HCT116 (cell line): ENCODE results near the gene CRK. TPM values are rescaled to one million over a fixed set of nuclear protein-coding genes. Genes with fewer than 3 reads are reported as not detected.
"Not testable (repeated sequence)": the region's sequence is repeated elsewhere in the genome, so short reads cannot be mapped to it uniquely, and the experiment has no call there.

ENCODE experiments used
- ATAC-seq: fragments of 200-7000 bp; cut with Tn5 transposase; 2 replicates; pipeline ENCODE4 v1.9.1; 2020; ENCODE audit warnings: mild to moderate bottlenecking, moderate library complexity
- BruUV-seq: library from RNA; stranded (reverse); fragments of 400-500 nt; replicated peaks from 2 replicates; lab custom pipeline; 2021; lab: Mats Ljungman, UMichigan
- CTCF ChIA-PET: fragments of 300-600 bp; sonication (Branson Sonifier 250); formaldehyde crosslinking; loops from one replicate; lab custom pipeline; 2021; ENCODE audit warnings: antibody characterized with exemption; lab: Charles Lee
- POLR2A ChIA-PET: fragments of 300-600, 350-600 bp; sonication (Branson Sonifier 250); formaldehyde crosslinking; loops from one replicate; lab custom pipeline; 2021; ENCODE audit warnings: antibody characterized with exemption; lab: Charles Lee
- RAD21 ChIA-PET, 2 experiments: fragments of 300-600 bp; sonication (Branson Sonifier 250); formaldehyde crosslinking; loops; one replicate each; lab custom pipeline; 2023; ENCODE audit warnings: low total read pairs in 2 of 2; ENCODE audit not compliant: uncharacterized antibody in 2 of 2, unreplicated experiment in 2 of 2, low non-redundant PET in 1 of 2; lab: Charles Lee
- DNase-seq: peaks from one replicate; pipeline ENCODE4 v3.0.0-alpha.2; 2010; ENCODE audit warnings: low read depth, low spot score
- H2AFZ ChIP-seq: fragments of 200-600 bp; shearing (Covaris generic), sonication (generic); 2 replicates; pipeline ENCODE4 v1.6.1; 2017; ENCODE audit warnings: low read depth, mixed run types, mixed read lengths, antibody characterized with exemption, low read length; ENCODE audit not compliant: poor library complexity, severe bottlenecking
- H3K27ac ChIP-seq: 2 replicates; pipeline ENCODE4 v1.5.1; 2012; ENCODE audit warnings: low read depth, low read length
- H3K27me3 ChIP-seq: fragments of 200-600 bp; sonication (generic); 2 replicates; pipeline ENCODE4 v1.6.1; 2016; ENCODE audit warnings: mixed run types, low read length, mixed read lengths; ENCODE audit not compliant: insufficient read depth
- H3K36me3 ChIP-seq, 2 experiments: fragments of 200-500 bp in 1 of 2; fragments of 200-600 bp in 1 of 2; sonication (Bioruptor generic) in 1 of 2; sonication (generic) in 1 of 2; 2 replicates each; pipeline versions ENCODE4 v1.5.1 to v1.6.1; 2014 to 2016; ENCODE audit warnings: low read length in 2 of 2, inconsistent platforms in 1 of 2, mixed read lengths in 1 of 2, mixed run types in 1 of 2; ENCODE audit not compliant: insufficient read depth in 2 of 2, control insufficient read depth in 1 of 2
- H3K4me1 ChIP-seq, 2 experiments: fragments of 200-600 bp in 1 of 2; sonication (generic) in 1 of 2; 2 replicates each; pipeline versions ENCODE4 v1.5.1 to v1.6.1; 2012 to 2017; ENCODE audit warnings: low read length in 2 of 2, inconsistent platforms in 1 of 2, mild to moderate bottlenecking in 1 of 2, mixed read lengths in 1 of 2, mixed run types in 1 of 2, moderate library complexity in 1 of 2; ENCODE audit not compliant: insufficient read depth in 2 of 2, control insufficient read depth in 1 of 2
- H3K4me2 ChIP-seq: fragments of 200-600 bp; sonication (generic); 2 replicates; pipeline ENCODE4 v1.6.1; 2017; ENCODE audit warnings: mixed run types, low read length, mixed read lengths
- H3K4me3 ChIP-seq, 2 experiments: fragments of 200-600 bp in 1 of 2; sonication (generic) in 1 of 2; replicated peaks in 1 of 2; 2 replicates each; pipeline ENCODE4 v1.5.1; 2011 to 2016; ENCODE audit warnings: low read length in 2 of 2, control low read depth in 1 of 2, low read depth in 1 of 2, mild to moderate bottlenecking in 1 of 2, mixed read lengths in 1 of 2, mixed run types in 1 of 2
- H3K79me2 ChIP-seq: fragments of 200-600 bp; sonication (generic); 2 replicates; pipeline ENCODE4 v1.6.1; 2017; ENCODE audit warnings: mild to moderate bottlenecking, mixed run types, low read length, moderate library complexity, mixed read lengths; ENCODE audit not compliant: insufficient read depth
- H3K9ac ChIP-seq: fragments of 200-600 bp; sonication (generic); 2 replicates; pipeline ENCODE4 v1.6.1; 2016; ENCODE audit warnings: low read length, mixed read lengths
- H3K9me2 ChIP-seq: fragments of 200-600 bp; sonication (generic), shearing (Covaris generic); 2 replicates; pipeline ENCODE4 v1.6.1; 2017; ENCODE audit warnings: mixed run types, mild to moderate bottlenecking, moderate library complexity; ENCODE audit not compliant: insufficient read depth
- H3K9me3 ChIP-seq, 2 experiments: fragments of 200-500 bp in 1 of 2; fragments of 200-600 bp in 1 of 2; sonication (Bioruptor generic) in 1 of 2; sonication (generic) in 1 of 2; 2 replicates each; pipeline ENCODE4 v1.6.1; 2014 to 2017; ENCODE audit warnings: low read length in 2 of 2, mixed read lengths in 2 of 2, inconsistent platforms in 1 of 2, low read depth in 1 of 2, mild to moderate bottlenecking in 1 of 2, mixed run types in 1 of 2, moderate library complexity in 1 of 2; ENCODE audit not compliant: control insufficient read depth in 1 of 2, insufficient read depth in 1 of 2
- H4K20me1 ChIP-seq: fragments of 200-600 bp; sonication (generic), shearing (Covaris generic); 2 replicates; pipeline ENCODE4 v1.6.1; 2017; ENCODE audit warnings: mixed run types, mild to moderate bottlenecking, moderate library complexity; ENCODE audit not compliant: insufficient read depth
- EGR1 ChIP-seq: IDR thresholded peaks from 2 replicates; pipeline ENCODE4 v1.6.1; 2012; ENCODE audit warnings: low read depth
- ELF1 ChIP-seq: IDR thresholded peaks from 2 replicates; pipeline ENCODE4 v1.6.1; 2012; ENCODE audit warnings: low read depth, borderline replicate concordance
- JUND ChIP-seq: IDR thresholded peaks from 2 replicates; pipeline ENCODE4 v1.6.1; 2012
- intact Hi-C: fragments of 100-400 bp; cut with micrococcal nuclease; formaldehyde crosslinking; loops from 2 replicates; pipeline ENCODE4 v1.10.0; 2022
- total RNA-seq: library from RNA; stranded (reverse); gene quantifications from one replicate; pipeline ENCODE4 v1.2.1, GENCODE V29; 2021; ENCODE audit not compliant: unreplicated experiment
- TF ChIP-seq, protein P1 (sequence below): IDR thresholded peaks from 2 replicates; pipeline ENCODE4 v1.6.1; 2012

Gene CRK
- total RNA-seq, 1 experiment from 2014 or later = 55.5 TPM

DNA sequence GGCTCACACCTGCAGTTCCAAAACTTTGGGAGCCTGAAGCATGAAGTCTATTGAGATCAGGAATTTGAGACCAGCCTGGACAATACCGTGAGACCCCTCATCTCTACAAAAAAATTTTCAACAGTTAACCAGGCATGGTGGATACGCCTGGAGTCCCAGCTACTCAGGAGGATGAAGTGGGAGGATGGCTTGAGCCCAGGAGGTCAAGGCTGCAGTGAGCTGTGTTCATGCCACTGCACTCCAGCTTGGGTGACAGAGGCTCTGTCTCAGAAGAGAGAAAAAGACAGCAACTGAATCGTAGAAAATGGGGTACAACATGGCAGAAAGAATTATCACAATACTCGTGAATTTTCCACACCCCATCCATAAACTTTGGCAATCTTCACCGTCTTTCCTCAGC, 3.2 kb downstream of the CRK start:
- intact Hi-C loops = no loop called here

DNA sequence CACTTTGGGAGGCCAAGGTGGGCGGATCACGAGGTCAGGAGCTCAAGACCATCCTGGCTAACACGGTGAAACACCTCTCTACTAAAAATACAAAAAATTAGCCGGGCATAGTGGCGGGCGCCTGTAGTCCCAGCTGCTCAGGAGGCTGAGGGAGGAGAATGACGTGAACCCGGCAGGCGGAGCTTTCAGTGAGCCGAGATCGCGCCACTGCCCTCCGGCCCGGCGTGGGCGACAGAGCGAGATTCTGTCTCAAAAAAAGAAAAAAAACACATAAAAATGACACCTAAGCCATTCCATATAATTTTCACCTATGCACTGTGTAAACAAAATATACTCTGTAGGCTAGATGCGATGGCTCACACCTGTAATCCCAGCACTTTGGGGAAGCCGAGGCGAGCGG, 5.8 kb downstream of the CRK start:
- H3K4me1 ChIP-seq, RAD21 ChIA-PET, H3K27ac ChIP-seq, H3K9ac ChIP-seq, intact Hi-C loops, H3K4me2 ChIP-seq, CTCF ChIA-PET, POLR2A ChIA-PET, H3K27me3 ChIP-seq, H3K9me2 ChIP-seq, H3K9me3 ChIP-seq, ATAC-seq, H2AFZ ChIP-seq, BruUV-seq, H3K4me3 ChIP-seq, DNase-seq: not testable (repeated sequence)
- peaks cover 100% of the 10 kb centered on the region for H3K79me2 ChIP-seq
- H4K20me1 ChIP-seq = peaks cover 16% of the 10 kb centered on the region; the same call in 1 of the 2 replicates
- H3K36me3 ChIP-seq = peaks cover 9 to 29% of the 10 kb centered on the region in 2 experiments; a peak in 2 of 4 replicates

More for the DNA sequence above, 3.2 kb downstream of the CRK start:
- ChIA-PET RAD21 (interaction anchor here in 1 of 2 experiments (1.5 kb wide), 1 partner anchor 35 kb away, joined by 3 read pairs; no protein-coding TSS in a partner anchor), POLR2A (interaction anchor here (2.4 kb wide), 1 partner anchor 10 kb away, joined by 9 read pairs; no protein-coding TSS in a partner anchor), CTCF (no interaction called here)
- TF ChIP-seq, protein P1, sequence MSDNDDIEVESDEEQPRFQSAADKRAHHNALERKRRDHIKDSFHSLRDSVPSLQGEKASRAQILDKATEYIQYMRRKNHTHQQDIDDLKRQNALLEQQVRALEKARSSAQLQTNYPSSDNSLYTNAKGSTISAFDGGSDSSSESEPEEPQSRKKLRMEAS = no peak
- TF ChIP-seq EGR1 (no peak), ELF1 (no peak), JUND (no peak)
- no peak overlapping the region for H3K27ac ChIP-seq
- BruUV-seq = no TSS peak
- H3K4me1 ChIP-seq = peaks cover 12 to 23% of the 10 kb centered on the region in 2 experiments; a peak in 3 of 4 replicates
- no peaks in the 10 kb centered on the region for H3K9me2 ChIP-seq
- no peak overlapping the region for H2AFZ ChIP-seq
- H3K36me3 ChIP-seq = peaks cover 9 to 27% of the 10 kb centered on the region in 2 experiments; a peak in 2 of 4 replicates
- no peak overlapping the region for H3K4me2 ChIP-seq
- H3K4me3 ChIP-seq = no peak overlapping the region
- H3K27me3 ChIP-seq = no peaks in the 10 kb centered on the region
- H3K79me2 ChIP-seq = peaks cover 81% of the 10 kb centered on the region
- H4K20me1 ChIP-seq = peaks cover 16% of the 10 kb centered on the region; the same call in 1 of the 2 replicates
- H3K9ac ChIP-seq = no peak overlapping the region
- no peaks in the 10 kb centered on the region for H3K9me3 ChIP-seq
- DNase-seq = no peak
- ATAC-seq = no peak
